Inferior parietal cortex (tissue), 1 donor: ENCODE measurements around the gene FUT9.

ENCODE experiments used
- DNase-seq: peaks from one replicate; pipeline ENCODE4 v3.0.0-alpha.2; 2016; ENCODE audit errors: extremely low spot score

FUT9 gene

DNA sequence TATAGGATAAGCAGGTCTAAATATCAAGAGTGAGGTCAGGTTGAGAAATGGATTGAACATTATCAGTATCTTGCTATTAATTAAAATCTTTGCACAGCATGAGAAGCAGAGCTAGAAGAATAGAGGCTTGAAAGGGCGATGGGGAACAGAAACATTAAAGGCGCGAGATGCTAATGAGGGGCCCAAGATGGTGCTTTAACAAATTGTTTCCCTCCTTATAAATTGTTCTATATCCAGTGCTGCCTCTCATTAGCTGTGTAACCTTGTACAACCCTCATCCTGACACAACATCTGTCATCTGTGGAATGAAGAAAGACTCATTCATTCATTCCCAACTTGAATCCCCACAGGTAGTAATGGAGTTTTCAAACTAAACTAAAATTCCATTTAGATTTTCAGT, 57.8 kb downstream of the FUT9 start:
- DNase-seq: no peak

DNA sequence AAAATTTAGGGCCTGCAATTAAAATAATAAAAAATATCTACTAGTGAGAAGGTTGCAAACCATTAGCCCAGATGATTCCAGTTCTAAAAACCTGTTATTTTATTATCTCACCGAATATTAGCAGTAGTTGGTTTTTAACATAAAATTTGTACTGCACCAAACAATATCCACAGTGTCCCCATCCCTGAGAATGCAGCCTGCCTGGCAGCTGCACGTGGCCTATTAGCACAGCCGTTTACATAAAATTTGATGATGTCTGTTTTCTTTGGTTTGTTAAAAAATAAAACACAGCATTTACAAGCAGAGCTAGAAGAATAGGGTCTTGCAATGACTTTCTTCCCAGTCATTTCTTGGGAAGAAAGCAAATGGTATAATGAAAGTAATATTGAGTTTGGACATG, 58.2 kb downstream of the FUT9 start:
- DNase-seq: no peak

DNA sequence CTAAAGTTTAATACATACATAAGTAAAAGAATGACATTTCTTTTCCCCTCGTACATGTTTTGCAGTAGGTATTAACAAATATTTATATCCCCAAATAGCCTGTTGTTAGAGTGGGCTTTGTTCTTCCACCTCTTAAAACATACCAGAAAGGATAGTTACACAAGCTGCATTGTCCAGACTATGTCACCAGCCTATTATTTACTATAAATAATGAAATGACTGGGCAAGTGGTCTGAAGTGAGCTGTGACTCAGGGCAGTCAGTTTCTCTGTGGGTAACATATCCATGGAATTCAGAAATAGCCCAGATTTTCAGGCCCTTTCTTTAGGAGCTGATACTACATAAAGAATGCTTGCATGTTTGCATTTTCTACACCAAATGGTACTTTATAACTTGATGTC, 60.1 kb downstream of the FUT9 start:
- no peak for DNase-seq

DNA sequence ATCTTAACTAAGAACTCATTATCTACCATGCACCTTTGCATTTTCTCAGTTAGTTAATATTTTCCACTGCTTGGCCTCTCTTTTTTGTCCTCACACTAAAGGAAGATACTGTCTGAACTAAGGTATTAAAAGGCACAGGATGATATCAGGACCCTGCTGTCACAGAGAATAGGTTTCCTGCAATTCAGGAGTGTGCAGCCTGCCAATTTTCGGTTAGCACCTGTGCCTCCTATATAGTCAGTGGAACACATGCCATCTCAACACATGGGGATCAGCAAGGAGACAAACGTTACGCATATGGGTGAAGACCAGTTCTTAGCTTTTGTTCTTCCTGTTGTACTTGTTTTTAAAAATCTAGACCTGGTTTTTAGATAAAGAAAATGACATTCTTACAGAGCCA, 71.0 kb downstream of the FUT9 start:
- no peak for DNase-seq

DNA sequence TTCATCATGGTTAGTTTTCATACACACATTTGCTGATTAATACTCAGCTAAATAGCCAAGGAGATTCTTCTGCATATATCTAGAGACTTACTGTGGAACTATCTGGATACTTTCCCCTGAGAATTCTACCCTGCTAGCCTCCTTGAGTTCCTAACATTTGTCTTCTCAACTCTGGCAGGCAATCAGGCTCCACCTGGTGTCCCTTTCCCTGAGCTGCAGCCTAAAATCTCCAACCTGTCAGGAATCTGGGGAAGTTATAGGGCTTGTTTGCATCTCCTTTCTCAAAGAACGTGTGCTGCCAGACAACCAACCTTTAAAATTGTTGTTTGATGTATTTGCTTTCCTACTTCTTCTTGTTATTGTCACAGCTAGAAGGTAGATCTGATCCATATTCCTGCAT, 73.4 kb downstream of the FUT9 start:
- no peak for DNase-seq

DNA sequence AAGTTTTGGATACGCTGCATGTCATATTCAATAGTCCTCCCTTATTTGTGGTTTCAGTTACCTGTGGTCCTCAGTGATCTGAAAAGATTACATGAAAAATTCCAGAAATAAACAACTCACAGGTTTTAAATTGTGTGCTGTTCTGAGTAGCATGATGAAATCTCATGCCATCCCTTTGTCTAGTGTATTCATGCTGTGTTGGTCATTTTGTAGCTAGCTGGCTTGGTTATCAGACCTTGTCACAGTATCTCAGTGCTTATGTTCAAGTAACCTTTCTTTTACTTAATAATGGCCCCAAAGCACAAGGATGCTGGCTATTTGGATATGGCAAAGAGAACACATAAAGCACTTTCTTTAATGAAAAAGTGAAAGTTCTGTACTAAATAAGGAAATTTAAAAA, 78.3 kb downstream of the FUT9 start:
- DNase-seq: no peak

DNA sequence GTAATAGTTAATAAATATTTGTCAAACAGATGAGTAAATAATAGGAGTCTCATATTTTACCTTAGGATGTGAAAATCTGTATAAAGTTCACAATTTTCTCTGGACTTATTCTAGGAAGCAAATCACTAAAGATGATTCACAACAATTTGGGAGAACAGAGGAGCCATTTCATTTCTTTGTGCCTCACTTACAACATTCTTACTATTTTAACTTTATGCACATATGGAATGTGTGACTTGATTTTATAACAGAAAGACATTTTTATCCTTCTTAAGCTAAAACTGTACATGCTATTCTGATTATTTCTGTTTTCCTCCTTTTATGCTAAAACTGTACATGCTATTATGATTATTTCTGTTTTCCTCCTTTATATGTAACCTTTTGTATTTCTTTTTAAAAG, 83.3 kb downstream of the FUT9 start:
- peak; percentile 34 for DNase-seq

DNA sequence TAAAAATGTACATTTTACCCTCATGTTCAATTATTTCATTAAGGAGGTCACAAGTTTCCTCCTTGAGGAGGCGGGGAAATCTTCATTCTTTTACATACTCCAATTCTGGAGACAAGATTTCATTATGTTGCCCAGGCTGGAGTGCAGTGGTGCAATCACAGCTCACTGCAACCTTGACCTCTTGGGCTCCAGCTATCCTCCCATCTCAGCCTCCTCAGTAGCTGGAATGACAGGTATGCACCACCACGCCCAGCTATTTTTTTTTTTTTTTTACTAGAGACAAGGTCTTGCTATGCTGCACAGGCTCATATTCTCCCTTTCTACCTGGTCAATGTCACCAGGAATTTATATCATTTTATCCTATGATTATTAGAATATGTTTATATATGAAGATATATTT, 85.8 kb downstream of the FUT9 start:
- no peak for DNase-seq

DNA sequence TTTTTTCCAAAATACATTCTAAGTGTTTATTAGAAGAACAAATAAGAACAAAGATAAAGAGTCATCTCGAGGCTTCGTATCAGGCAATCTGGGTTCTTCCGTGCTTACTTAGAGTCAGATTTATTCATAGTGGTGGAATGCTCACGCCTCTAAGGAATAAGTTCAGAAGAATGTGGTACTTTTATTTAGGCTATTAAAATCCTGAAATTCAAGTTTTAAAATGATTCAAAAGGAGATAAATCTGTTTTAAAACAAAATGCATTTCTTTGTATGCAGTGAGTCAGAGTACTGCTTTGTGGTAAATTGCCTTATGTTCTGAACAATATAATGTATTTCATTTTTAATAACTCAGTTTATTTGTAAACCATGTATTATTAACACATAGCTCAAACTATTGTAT, 89.1 kb downstream of the FUT9 start:
- no peak for DNase-seq

DNA sequence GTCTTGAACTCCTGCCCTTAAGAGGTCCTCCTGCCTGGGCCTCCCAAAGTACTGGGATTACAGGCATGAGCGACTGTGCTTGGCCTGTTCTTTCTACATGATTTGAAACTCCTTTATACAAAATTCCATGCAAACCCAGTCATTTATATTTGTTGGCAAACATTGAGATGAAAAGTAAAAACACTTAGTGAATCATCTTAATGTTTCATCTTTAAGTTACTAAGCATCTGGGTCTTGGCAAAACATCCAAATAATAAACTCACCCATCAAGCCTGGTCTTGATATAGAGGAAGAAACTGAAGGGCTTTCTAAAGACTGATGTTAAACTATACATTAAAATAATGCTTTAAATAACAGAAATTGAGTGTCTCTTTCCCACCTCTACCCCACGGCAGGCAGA, 95.1 kb downstream of the FUT9 start:
- no peak for DNase-seq

DNA sequence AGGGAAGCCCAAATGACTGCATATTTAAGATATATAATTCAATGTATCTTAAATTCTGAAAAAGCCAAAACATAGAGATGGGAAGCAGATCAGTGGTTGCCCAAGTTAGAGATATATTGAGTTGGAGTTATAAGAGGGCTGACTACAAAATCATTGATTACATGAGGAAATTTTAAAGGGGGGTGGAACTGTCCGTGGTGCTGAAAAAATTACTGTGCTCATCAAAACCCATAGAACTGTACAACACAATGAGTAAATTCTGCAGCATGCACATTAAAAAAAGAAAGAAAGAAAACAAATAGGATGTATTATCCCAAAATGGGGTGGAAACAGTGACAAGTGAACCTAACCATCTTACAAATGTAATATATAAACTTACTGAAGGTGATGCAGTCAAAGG, 100.9 kb downstream of the FUT9 start:
- no peak for DNase-seq

DNA sequence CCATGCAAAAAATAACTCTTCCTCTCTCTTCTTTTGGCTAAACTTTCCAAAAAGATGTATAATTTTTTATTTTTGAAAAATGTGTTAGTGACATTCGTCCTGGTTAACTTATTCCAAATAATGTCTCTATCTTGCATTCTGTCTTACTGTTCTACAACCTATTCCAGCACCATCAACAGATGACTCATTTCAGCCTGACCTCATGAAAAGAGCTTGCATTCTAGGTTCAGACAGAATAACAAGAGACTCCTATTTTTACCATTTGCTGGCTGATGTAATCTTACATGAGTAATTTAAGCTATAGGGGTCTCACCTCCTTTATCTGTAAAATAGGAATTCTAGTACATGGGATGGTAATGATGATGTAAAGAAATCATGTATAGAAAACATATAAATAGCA, 109.0 kb downstream of the FUT9 start:
- peak; percentile 27 for DNase-seq

DNA sequence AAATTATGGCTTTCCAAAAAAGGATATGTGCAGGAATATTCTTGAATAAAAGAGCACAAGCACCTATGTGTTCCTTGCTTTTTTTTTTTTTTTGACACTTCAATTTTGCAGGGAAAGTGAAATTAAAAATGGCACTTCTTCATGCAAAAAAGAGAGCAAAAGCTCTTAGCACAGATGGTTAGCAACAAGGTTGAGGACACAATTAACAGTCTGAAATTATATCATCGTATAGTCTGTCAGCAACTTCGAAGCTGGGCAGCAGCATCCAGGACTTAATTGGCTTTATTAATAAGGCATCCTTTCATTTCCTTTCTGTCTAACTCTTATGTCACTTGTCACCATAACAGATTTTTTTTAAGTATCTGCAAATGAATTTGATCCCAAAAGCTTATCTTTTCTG, 122.6 kb downstream of the FUT9 start:
- DNase-seq: no peak

DNA sequence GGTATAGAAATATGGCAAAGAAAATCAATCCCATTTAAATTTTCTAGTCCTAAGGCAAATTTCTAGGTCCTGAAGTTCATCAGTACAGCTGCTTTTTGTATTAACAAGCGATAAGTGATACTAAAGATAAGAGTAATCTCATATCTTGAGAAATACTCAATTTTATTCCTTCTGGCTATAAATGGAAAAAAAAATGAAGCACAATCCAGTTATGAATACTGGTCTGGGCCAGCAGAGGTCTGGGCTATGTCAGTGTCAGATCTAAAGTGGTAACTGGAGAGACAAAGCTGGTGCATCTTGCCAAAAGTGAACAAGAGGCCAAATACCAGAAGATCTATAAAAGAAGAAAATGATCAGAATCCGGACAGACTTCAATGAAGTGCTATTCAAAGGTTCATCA, 126.4 kb downstream of the FUT9 start:
- DNase-seq: no peak

DNA sequence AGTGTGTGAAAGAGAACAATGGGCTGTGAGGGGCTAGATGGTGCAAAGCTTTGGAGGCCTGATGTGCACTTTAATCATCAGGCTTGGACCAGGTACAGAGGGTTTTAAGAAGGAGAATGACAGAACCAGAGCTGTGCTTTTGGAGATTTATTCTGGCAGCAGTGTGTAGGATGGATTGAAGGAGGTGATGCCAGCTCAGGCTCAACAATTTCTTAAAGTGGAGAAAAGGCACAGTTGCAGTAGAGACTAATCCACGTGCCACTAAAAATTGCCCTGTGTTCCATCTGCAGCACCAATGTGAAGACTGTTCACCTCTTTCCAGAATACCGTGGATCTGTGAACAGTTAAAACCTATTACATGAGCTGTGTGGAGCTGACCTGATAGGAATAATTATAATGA, 134.7 kb downstream of the FUT9 start:
- peak; percentile 34 for DNase-seq

DNA sequence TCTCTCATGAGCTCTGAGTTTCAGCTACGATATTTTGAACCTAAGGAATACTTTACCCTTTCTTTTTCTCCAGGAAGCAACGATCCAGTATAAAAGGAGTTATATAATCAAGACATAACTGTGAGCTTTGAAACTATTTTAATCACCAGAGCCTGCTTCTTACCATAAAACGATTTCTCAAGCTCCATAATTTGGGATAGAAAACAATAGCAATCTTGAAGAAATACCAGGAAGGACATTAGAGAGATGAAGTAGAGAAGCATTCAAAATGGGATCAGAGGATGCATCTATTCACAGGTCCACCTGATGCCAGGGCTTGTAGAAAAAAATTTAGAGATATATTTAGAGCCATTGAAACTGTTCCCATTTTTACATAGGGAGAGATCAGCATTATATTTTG, 135.9 kb downstream of the FUT9 start:
- peak; percentile 51 for DNase-seq

DNA sequence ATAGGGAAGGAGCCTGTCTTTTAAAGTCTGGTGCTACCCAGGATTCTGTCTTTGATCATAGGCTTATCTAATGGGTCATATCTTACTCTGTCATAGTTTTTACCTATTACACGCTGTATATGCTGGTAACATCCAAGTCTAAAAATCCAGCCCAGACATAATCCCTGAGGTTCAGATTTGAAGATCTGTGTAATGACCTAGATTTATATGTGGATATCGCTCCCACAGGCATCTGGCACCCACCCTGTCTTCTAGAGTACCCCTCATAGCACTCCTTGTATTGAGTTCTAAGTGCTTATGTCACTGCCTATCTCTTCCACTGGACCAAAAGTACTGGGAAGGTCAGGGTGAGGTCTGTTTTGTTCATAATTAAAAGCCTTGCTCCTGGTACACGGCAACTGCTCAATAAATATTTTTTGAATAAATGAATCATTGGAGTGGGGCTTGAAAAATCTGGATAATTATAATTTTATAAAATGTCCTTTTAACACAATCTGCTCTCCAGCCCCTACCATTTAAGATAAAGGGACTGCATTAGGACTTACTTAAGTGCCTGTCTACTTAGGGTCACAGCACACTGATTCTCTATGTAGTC, 136.4 kb downstream of the FUT9 start:
- no peak for DNase-seq

DNA sequence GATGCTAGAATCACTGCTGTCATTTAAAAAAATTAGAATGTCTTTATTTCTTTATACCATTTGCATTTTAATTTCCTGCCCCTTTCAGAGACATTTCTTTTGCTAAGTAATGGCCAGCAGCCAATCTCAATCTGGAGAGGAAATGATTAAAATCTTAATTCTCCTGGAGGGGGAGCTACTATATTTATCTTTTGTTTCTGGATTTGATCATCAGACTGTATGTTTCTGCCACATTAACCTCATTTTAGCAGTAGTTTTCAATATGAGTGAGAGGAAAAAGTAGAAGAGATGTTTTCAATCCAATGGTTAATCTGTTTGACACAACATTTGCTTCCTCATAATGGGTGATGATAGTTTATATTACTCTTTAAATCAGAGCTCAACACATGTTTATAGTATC, 138.0 kb downstream of the FUT9 start:
- no peak for DNase-seq

DNA sequence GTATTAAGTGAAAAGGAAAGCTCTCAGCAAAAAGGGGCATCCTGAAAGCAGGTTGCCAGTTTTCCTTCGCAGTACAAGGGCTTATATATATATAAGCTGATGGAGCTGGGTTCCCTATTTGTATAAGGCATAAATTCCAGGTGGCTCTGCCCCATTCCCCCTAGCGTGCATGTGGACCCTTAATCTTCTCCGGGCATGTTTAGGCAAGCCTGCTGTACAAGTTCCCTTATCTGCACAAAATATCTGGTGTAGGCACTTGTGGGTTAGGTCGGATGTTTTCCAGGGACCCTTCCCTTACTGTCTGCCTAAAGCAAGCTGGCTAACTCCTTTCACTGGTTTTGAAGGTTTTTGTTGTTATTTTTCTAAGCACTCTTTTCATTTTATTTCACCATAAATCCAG, 140.7 kb downstream of the FUT9 start:
- DNase-seq: no peak

DNA sequence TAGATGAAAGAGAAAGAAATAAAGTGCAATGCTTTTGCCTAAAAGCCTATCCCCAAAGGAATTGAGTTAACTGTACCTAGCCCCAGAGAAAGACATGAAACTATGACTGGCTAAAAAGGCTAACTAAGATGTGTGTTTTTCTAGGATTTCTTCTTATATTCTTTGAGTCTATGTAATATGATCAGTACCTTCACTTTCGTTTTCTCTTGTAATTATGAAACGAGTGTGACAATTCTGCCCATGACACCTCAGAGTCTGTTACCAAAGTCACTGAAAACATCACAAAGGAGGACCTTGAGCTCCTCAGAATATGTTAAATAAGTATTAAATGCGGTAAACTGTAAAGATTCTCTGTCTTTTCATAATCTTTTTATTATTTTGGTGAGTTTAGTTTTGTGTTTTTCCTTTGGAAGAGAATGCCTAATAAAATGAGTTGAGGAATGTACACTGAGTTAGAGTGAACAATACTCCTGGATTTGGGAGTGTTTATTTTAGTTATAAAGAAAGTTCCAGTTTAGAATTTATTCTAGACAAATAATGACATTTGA, 141.3 kb downstream of the FUT9 start:
- peak; percentile 30 for DNase-seq

DNA sequence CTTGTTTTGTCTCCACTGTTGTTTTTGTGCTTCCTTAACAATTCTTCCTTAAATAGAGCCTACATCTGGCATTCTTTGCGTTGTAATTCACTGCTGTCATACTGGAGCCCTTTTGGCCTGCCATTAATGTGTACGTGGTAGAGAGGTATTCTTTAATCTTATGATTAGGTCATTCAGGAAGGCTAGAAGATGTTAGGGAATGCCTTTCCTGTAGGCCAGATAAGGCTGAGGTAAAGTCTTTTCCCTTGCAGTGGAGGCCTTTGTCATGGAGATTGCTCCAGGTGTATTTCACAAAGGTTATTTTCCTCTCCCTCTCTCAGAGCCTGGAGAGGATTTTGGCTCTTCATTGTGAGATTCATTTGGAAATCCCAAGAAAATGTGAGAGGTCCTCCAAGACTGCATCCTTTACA, 146.9 kb downstream of the FUT9 start:
- no peak for DNase-seq

DNA sequence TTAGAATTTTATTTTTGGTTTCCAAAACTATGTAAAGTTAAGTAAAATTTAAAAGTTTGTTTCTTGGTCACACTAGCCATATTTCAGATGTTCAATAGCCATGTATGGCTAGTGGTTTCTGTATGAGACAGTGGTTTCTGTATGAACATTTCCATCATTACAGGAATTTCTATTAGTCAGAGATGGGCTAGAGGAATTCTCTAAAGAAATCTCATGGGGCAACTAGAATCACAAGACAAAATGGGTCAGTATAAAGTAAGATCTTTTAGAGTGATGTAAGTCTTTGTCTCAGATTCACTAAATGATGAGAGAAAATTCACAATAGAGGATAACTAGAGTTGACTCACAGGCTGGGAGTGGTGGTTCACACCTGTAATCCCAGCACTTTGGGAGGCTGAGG, 149.0 kb downstream of the FUT9 start:
- DNase-seq: no peak

DNA sequence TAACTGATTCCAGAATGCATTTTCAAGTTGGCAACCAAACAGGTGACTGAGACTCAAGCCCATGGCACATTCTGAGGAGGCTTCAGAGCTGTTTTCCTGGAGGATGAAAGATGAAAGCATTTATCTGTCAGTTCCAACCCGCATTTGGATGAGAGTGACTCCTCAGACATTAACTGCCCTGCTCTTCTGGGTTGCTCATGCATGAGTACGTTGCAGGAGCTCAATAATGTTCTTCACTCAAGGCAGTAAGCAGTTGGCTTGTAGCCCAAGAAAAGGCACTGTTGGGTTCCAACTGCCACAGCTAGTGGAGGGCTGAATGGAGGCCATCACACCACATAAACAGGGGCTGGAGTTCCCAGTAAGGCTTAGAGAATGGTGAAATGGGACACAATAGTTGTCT, 155.3 kb downstream of the FUT9 start:
- no peak for DNase-seq

DNA sequence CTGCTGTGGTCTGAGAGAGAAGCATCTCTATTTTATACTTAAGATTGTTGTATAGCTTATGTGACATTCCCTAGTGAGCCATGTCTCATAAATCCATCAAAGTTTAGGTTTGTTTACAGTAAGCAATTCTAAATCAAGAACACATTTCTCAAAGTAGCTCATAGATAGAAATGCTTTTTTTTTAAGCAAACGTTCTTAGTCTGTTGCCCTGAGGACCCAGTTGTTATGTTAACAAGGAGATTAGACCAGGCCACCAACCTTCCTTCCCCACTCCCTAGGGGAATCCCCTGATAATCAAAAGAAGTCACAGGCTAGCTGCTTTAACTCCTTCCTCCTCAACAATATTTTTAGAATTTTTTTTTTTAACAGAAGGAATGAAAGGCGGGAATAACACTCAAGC, 169.0 kb downstream of the FUT9 start:
- no peak for DNase-seq
